IPS-11a (cell line): Measurements from ENCODE around the gene MT1E.
"Not testable (repeated sequence)": the region's sequence is repeated elsewhere in the genome, so short reads cannot be mapped to it uniquely, and the experiment has no call there.

Source experiments
- H3K4me3 ChIP-seq: one replicate; pipeline ENCODE4 v1.5.1; 2013; ENCODE audit warnings: low read depth, low read length, control low read depth

The MT1E gene

DNA sequence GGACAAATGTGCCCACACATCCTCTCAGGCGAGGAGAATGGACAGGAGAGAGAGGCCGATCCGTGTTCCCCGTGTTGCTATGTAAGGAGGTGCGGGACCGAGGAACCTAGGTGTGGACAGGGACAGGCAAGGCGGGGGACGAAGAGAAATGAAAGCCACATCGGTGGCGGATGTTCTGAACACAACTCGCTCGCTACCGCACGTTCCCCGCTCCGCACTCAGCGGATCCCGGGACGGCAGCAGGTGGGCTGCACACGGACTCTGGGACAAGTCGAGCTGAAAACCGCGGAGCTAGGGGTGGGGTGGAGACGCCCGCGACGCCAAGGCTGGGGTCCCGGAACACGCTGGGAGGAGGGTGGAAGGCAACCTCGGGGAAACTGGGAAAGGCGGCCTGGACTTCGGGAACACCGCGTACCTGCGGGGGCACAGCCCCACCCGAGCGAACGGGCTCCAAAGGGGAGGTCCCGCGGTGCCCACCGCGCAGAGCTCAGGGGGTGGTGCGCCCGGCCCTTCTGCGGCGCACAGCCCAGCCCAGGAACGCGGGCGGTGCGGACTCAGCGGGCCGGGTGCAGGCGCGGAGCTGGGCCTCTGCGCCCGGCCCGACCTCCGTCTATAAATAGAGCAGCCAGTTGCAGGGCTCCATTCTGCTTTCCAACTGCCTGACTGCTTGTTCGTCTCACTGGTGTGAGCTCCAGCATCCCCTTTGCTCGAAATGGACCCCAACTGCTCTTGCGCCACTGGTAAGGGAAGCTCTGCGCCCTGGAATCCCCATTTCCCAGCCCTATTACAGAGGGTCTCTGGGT lies at the start of gene MT1E:
TSS of gene MT1E (plus strand) at position 642 of the 803 bp plus-strand sequence. CDS start at position 713, 71 bp downstream.
- peak within 1 kb of the TSS; percentile 51 for H3K4me3 ChIP-seq

GRCh38 chr16:56576585-56577299 lies 48.8 kb upstream of the MT1E start:
- no peak overlapping the region for H3K4me3 ChIP-seq

DNA sequence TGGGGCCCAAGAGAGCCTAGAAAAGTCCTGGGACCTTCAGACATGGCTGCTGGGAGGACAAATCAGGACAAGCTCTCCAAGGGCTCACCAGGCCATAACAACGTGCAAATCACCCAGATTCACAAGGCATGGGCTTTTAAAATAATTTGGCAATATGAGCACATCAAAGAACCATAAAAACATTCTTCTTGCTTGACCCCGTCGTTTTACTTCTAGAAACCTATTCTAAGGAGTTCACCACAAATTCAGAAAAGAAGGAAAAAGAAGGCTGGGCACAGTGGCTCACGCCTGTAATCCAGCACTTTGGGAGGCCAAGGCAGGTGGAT lies 48.3 kb upstream of the MT1E start:
- H3K4me3 ChIP-seq: no peak overlapping the region

GRCh38 chr16:56580391-56581048 lies 45.1 kb upstream of the MT1E start:
- no peak overlapping the region for H3K4me3 ChIP-seq

GRCh38 chr16:56582911-56583310 lies 42.7 kb upstream of the MT1E start:
- not testable (repeated sequence) for H3K4me3 ChIP-seq

- no peak overlapping the region for H3K4me3 ChIP-seq
Measured at GRCh38 chr16:56583351-56584168, 42.0 kb upstream of the MT1E start.

DNA sequence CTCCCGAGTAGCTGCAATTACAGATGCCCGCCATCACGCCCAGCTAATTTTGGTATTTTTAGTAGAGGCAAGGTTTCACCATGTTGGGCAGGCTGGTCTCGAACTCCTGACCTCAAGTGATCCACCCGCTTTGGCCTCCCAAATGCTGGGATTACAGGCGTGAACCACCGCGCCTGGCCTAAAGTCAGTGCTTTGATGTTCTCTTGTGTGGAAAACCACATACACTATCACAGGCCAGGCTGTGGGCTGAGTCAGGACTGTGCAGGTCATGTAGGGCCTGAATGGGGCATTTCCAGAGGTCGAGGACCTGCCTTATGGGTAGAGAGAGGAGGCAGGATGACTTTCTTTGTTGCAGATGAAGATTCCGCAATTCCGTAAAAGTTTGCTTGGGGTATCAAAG lies 41.3 kb upstream of the MT1E start:
- H3K4me3 ChIP-seq: no peak overlapping the region

DNA sequence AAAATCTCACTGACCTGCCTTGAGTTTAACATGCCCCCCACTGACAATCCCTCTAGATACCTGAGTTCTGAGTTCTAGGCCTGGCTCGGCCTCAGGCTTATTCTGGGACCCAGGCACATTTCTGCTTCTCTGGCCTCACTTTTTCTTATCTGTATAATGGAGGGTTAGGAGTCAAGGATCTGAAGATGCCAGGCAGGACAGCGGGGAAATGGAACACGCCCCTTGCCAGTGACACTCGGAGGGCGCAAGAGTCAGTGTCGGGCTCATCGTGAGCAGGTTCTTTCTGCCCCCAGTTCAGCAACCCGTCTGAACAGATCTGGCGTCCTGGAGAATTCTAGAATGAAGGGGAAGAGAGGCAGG lies 36.8 kb upstream of the MT1E start:
- peak overlapping the region; percentile 29 for H3K4me3 ChIP-seq

DNA sequence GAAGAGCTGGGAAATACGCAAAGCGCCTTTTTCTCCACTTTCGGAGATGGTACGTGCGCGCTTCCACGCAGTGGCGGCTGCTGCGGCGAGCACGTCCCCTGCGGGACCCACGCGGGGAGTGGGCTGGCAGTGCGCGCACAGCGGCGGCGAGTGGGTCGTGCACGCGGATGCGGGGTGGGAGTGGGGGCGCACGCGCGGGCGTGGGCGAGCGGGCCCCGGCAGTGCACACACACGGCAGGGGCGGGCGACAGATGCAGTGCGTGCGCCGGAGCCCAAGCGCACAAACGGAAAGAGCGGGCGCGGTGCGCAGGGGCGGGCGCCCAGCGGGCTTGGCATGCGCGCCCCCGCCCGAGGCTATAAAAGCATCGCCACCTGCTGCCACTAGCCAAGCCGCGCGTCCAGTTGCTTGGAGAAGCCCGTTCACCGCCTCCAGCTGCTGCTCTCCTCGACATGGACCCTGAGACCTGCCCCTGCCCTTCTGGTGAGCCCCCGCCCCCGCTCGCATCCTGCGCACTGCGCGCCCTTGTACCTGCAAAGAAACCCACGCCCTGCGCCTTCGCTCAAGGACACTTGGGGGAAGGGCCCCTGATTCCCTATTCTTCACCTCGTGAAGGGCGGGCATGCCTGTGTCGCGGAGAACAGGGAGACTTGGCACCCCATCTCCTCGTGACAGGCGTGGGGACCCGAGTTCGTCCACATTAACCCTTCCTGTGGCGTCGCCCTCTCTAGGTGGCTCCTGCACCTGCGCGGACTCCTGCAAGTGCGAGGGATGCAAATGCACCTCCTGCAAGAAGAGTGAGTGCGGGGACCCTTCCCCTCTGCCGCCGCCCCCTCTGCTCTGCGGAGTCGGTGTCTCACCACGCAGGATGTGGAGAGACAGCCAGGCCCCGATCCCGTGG lies 36.2 kb upstream of the MT1E start, which contains the start of gene MT3:
TSS of gene MT3 (plus strand) at position 388 of the 899 bp plus-strand sequence. CDS start at position 451, 63 bp downstream.
- peak within 1 kb of the TSS; percentile 29 for H3K4me3 ChIP-seq

- no peak overlapping the region for H3K4me3 ChIP-seq
Measured at GRCh38 chr16:56591377-56592060, 34.1 kb upstream of the MT1E start.

DNA sequence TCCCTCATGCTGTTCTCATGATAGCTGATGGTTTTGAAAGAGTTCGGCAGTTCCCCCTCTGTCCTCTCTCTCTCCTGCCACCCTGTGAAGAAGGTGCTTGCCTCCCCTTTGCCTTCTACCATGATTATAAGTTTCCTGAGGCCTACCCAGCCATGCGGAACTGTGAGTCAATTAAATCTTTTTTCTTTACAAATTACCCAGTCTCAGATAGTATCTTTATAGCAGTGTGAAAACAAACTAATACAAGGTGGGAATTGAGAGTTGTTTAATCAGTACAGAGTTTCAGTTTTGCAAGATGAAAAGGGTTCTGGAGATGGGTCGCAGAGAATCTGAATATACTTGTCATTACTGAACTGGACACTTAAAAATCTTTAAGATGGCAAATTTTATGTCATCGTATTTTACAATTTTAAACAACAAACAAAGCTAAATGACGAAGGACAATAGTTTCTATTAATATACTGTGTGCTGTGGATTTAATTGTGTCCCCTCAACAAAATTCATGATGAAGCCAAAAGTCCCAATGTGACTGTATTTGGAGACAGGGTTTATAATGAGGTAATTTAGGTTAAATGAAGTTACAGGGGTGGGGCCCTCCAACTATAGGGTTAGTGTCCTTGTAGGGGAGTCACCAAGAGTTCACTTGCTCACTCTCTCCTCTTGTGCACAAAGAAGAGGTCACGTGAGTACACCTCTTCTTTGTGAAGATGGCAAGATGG lies 31.8 kb upstream of the MT1E start:
- no peak overlapping the region for H3K4me3 ChIP-seq

DNA sequence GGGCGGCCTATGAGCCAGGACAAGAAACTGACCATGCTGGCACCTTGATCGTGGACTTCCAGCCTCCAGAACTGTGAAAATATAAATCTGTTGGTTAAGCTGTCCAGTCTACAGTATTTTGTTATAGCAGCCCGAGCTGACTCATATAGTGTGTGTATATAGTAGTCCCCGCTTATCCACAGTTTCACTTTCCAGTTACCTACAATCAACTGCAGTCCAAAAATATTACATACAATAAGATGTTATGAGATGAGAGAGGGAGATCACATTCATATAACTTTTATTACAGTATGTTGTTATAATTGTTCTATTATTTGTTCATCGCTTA lies 31.3 kb upstream of the MT1E start:
- H3K4me3 ChIP-seq: no peak overlapping the region

DNA sequence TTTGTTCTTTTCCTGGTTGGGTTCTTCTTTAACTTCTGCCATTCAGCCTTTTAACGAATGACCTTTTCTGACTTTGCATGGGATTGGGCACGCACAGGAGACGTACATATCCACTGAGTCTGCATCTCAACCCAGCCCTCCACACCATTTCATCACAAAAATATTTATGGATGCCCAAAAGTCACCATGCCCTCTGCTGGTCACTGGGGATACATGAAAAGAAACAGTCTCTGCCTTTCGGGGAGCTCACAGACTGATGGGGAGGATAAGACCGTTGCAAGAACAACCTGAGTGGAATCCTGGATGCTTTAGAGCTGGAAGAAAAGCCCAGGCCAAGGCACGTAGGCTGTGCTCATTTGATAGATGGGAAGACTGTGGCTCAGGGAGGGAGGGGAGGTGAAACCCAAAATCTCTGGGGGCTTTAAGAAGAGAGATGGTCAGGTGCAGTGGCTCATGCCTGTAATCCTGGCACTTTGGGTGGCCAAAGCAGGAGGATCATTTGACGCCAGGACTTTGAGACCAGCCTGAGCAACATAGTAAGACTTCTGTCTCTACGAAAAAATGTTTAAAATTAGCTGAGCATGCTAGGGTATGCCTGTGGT lies 25.1 kb upstream of the MT1E start:
- no peak overlapping the region for H3K4me3 ChIP-seq

- no peak overlapping the region for H3K4me3 ChIP-seq
Measured at GRCh38 chr16:56601325-56601724, 24.3 kb upstream of the MT1E start.

- H3K4me3 ChIP-seq: no peak overlapping the region
Measured at GRCh38 chr16:56603589-56603988, 22.0 kb upstream of the MT1E start.

GRCh38 chr16:56604966-56605365 lies 20.6 kb upstream of the MT1E start:
- no peak overlapping the region for H3K4me3 ChIP-seq

- H3K4me3 ChIP-seq: no peak overlapping the region
Measured at GRCh38 chr16:56605475-56605874, 20.1 kb upstream of the MT1E start.

- no peak overlapping the region for H3K4me3 ChIP-seq
Measured at GRCh38 chr16:56606071-56606475, 19.5 kb upstream of the MT1E start.
